Gastroesophageal sphincter (tissue), 4 donors: ENCODE measurements around the gene SF3A2. TPM values are rescaled to one million over a fixed set of nuclear protein-coding genes. Genes with fewer than 3 reads are reported as not detected.

ENCODE experiments used
- ATAC-seq: fragments of 150-250 bp; one replicate; pipeline ENCODE4 v1.9.1; 2016; ENCODE audit warnings: mild to moderate bottlenecking, moderate library complexity
- H3K27ac ChIP-seq, 4 donors: fragments of 200-600 bp; sonication (generic) in 3 of 4; 1 replicate in 3 of 4; 2 replicates in 1 of 4; pipeline ENCODE4 v1.5.1; 2016 to 2019
- H3K27me3 ChIP-seq: fragments of 200-600 bp; sonication (generic); one replicate; pipeline ENCODE4 v1.5.1; 2019
- H3K36me3 ChIP-seq, 2 donors: fragments of 200-600 bp; sonication (generic); one replicate each; pipeline ENCODE4 v1.5.1; 2019; ENCODE audit warnings: control low read depth in 1 of 2
- H3K4me1 ChIP-seq, 3 donors: fragments of 200-600 bp; sonication (generic); 1 replicate in 2 of 3; 2 replicates in 1 of 3; pipeline ENCODE4 v1.5.1; 2016 to 2019; ENCODE audit warnings: control low read depth in 2 of 3
- H3K4me3 ChIP-seq, 2 donors: fragments of 200-600 bp; sonication (generic); one replicate each; pipeline ENCODE4 v1.5.1; 2019; ENCODE audit warnings: mild to moderate bottlenecking in 1 of 2, moderate library complexity in 1 of 2
- H3K9me3 ChIP-seq, 3 donors: fragments of 200-600 bp; sonication (generic); one replicate each; pipeline ENCODE4 v1.5.1; 2017 to 2019; ENCODE audit warnings: control low read depth in 2 of 3
- CTCF ChIP-seq, 4 experiments: fragments of 200-600 bp in 2 of 4; fragments of 450-650 bp in 2 of 4; sonication (generic) in 1 of 4; IDR thresholded peaks; one replicate each; pipeline ENCODE4 v1.5.1; 2017 to 2019; ENCODE audit warnings: antibody characterized with exemption in 4 of 4, mild to moderate bottlenecking in 2 of 4, moderate library complexity in 2 of 4
- EP300 ChIP-seq: sonication (generic); formaldehyde crosslinking; IDR thresholded peaks from one replicate; pipeline ENCODE4 v1.6.1; 2017; ENCODE audit warnings: antibody characterized with exemption, mild to moderate bottlenecking
- POLR2A ChIP-seq, 2 donors: fragments of 450-650 bp; IDR thresholded peaks; one replicate each; pipeline ENCODE4 v1.6.1; 2017; ENCODE audit warnings: antibody characterized with exemption in 2 of 2, mild to moderate bottlenecking in 2 of 2, moderate library complexity in 1 of 2
- POLR2AphosphoS5 ChIP-seq: sonication (generic); formaldehyde crosslinking; IDR thresholded peaks from one replicate; pipeline ENCODE4 v1.6.1; 2017; ENCODE audit warnings: antibody characterized with exemption
- WGBS, 2 donors: methylation state at CpG; one replicate each; pipeline ENCODE4 v1.1.5; 2018; ENCODE audit warnings: low coverage in 1 of 2; 5-methylcytosine and 5-hydroxymethylcytosine counted together
- total RNA-seq, 4 donors: library from RNA; depleted of rRNA; stranded (reverse); fragments of >200 nt; gene quantifications; one replicate each; pipeline ENCODE4 v1.1.0, GENCODE V29; 2016

The SF3A2 gene
- total RNA-seq, 4 donors from 2014 or later = 27.5 to 40.3 (median 37.4) TPM

GRCh38 chr19:2239771-2240770 is 3.4 kb downstream of the SF3A2 start:
- Histone ChIP-seq H3K36me3 (peaks cover 0 to 22% of the 10 kb centered on the region in 2 donors), H3K4me3 (peak overlapping the region; percentile 32 to 51), H3K27ac (peak overlapping the region in 3 of 4 donors; percentile 69 to 77 (median 69)), H3K27me3 (no peaks in the 10 kb centered on the region), H3K9me3 (no peaks in the 10 kb centered on the region), H3K4me1 (peaks cover 0 to 80% (median 45%) of the 10 kb centered on the region in 3 donors)
- ATAC-seq = no peak
- TF ChIP-seq CTCF (IDR thresholded peaks at IDR 0.05) = no peak
- TF ChIP-seq POLR2AphosphoS5 = no peak
- no peak for TF ChIP-seq POLR2A (IDR thresholded peaks at IDR 0.05)
- no peak for TF ChIP-seq EP300
- 0 to 12% methylated on average over 3 to 16 of the region's 34 CpGs for WGBS, 2 donors

GRCh38 chr19:2240881-2241760 is 4.5 kb downstream of the SF3A2 start:
- H3K27me3 ChIP-seq = no peaks in the 10 kb centered on the region
- ATAC-seq = no peak
- peaks cover 0 to 32% of the 10 kb centered on the region in 2 donors for H3K36me3 ChIP-seq
- H3K4me1 ChIP-seq = peaks cover 0 to 74% (median 42%) of the 10 kb centered on the region in 3 donors
- H3K9me3 ChIP-seq = no peaks in the 10 kb centered on the region
- peak overlapping the region in 1 of 2 donors; percentile 51 for H3K4me3 ChIP-seq
- WGBS, 2 donors = 20 to 70% methylated on average over 1 to 13 of the region's 41 CpGs
- peak overlapping the region in 3 of 4 donors; percentile 69 to 77 (median 69) for H3K27ac ChIP-seq
- TF ChIP-seq POLR2AphosphoS5 (no peak), CTCF (IDR thresholded peaks at IDR 0.05) (no peak), EP300 (no peak), POLR2A (IDR thresholded peaks at IDR 0.05) (no peak)

- Histone ChIP-seq H3K27ac (peak overlapping the region in 1 of 4 donors; percentile 69), H3K27me3 (no peaks in the 10 kb centered on the region), H3K9me3 (no peaks in the 10 kb centered on the region), H3K4me3 (no peak overlapping the region), H3K36me3 (peaks cover 0 to 42% of the 10 kb centered on the region in 2 donors), H3K4me1 (peaks cover 0 to 81% (median 42%) of the 10 kb centered on the region in 3 donors)
- TF ChIP-seq POLR2AphosphoS5 = no peak
- no peak for TF ChIP-seq CTCF (IDR thresholded peaks at IDR 0.05)
- no peak for TF ChIP-seq EP300
- TF ChIP-seq POLR2A (IDR thresholded peaks at IDR 0.05) = no peak
- 76% methylated on average over 3 of the region's 12 CpGs; no CpG with 5 or more reads in 1 of the 2 donors for WGBS, 2 donors
- ATAC-seq = no peak
Measured at GRCh38 chr19:2242092-2242537, 5.5 kb downstream of the SF3A2 start.

GRCh38 chr19:2242816-2243215 is 6.2 kb downstream of the SF3A2 start:
- Histone ChIP-seq H3K36me3 (peaks cover 0 to 49% of the 10 kb centered on the region in 2 donors), H3K9me3 (no peaks in the 10 kb centered on the region), H3K4me1 (peaks cover 0 to 79% (median 36%) of the 10 kb centered on the region in 3 donors), H3K4me3 (no peak overlapping the region), H3K27ac (no peak overlapping the region), H3K27me3 (no peaks in the 10 kb centered on the region)
- no peak for ATAC-seq
- TF ChIP-seq EP300 = no peak
- TF ChIP-seq CTCF (IDR thresholded peaks at IDR 0.05) = no peak
- TF ChIP-seq POLR2AphosphoS5 = no peak
- TF ChIP-seq POLR2A (IDR thresholded peaks at IDR 0.05) = no peak
- 88 to 92% methylated on average over 4 to 8 of the region's 8 CpGs for WGBS, 2 donors
